Right cardiac atrium (tissue), 5 donors: ENCODE results near the gene C15orf40. TPM values are rescaled to one million over a fixed set of nuclear protein-coding genes. Genes with fewer than 3 reads are reported as not detected.
"Not testable (repeated sequence)": the region's sequence is repeated elsewhere in the genome, so short reads cannot be mapped to it uniquely, and the experiment has no call there.

Experiments used
- ATAC-seq, 2 donors: fragments of 200-7000 bp; cut with Tn5 transposase; one replicate each; pipeline versions ENCODE4 v1.8.0 to v1.9.1; 2020; ENCODE audit warnings: moderate library complexity in 2 of 2, mild to moderate bottlenecking in 1 of 2
- DNase-seq, 3 donors: peaks; one replicate each; pipeline ENCODE4 v3.0.0-alpha.2; 2020
- H3K27ac ChIP-seq: one replicate; pipeline ENCODE4 v1.5.1; 2013; ENCODE audit warnings: mild to moderate bottlenecking, low read length, control low read depth, moderate library complexity
- H3K27me3 ChIP-seq: one replicate; pipeline ENCODE4 v1.6.1; 2013; ENCODE audit not compliant: control insufficient read depth, insufficient read depth
- H3K4me1 ChIP-seq: one replicate; pipeline ENCODE4 v1.6.1; 2013; ENCODE audit warnings: low read length; ENCODE audit not compliant: control insufficient read depth, insufficient read depth
- H3K4me3 ChIP-seq: one replicate; pipeline ENCODE4 v1.5.1; 2013; ENCODE audit warnings: low read length, control low read depth
- H3K9me3 ChIP-seq: one replicate; pipeline ENCODE4 v1.6.1; 2013; ENCODE audit warnings: low read length; ENCODE audit not compliant: control insufficient read depth
- WGBS: extraction: QIAGEN DNeasy Blood & Tissue Kit; methylation state at CpG from one replicate; pipeline ENCODE4 v1.1.7; 2013; 5-methylcytosine and 5-hydroxymethylcytosine counted together
- intact Hi-C, 4 donors: fragments of 100-400 bp; cut with DNase I; formaldehyde crosslinking; loops; one replicate each; pipeline versions ENCODE4 v1.11.0 to v1.14.0; 2022 to 2023
- polyA plus RNA-seq: library from polyadenylated mRNA; stranded (reverse); fragments of 200-250 nt; gene quantifications from one replicate; pipeline ENCODE4 v1.2.3, GENCODE V29; 2013
- total RNA-seq, 4 donors: library from RNA; stranded (reverse); fragmentation: NEBNext Ultra II Directional; extraction: Animal tissue kit (Norgen Biotek cat#: 25700); gene quantifications; one replicate each; pipeline ENCODE4 v1.2.1, GENCODE V29; 2021
- donor health status: healthy with polysubstance abuse.
- donor health status: DM: no; HTN: yes; CAD: no.
- donor health status: DM: no; HTN: no; CAD: no.
- donor health status: DM: no; HTN: yes; CAD: no; lungs with severe emphysema.
- donor health status: DM: yes; HTN: yes; CAD: no.

C15orf40 gene
- total and polyA plus RNA-seq, 5 donors, result 11.0 to 16.0 (median 12.7) TPM

GRCh38 chr15:82939678-82940077, 71.8 kb downstream of the C15orf40 start:
- WGBS, result 93% methylated on average over 6 of the region's 6 CpGs
- H3K9me3 ChIP-seq, H3K27me3 ChIP-seq, DNase-seq, ATAC-seq, H3K27ac ChIP-seq, intact Hi-C loops, H3K4me3 ChIP-seq, H3K4me1 ChIP-seq: not testable (repeated sequence)

Other genes with a start within 250 kb of the C15orf40 start
- gene FSD2, start 205.6 kb downstream of the C15orf40 start, total RNA-seq, result 100 to 1,000 TPM in 3 of 4 donors, 10 to 100 TPM in 1; 49.4 to 117 (median 109) TPM
- gene FSD2, start 205.6 kb downstream of the C15orf40 start, polyA plus RNA-seq, result 39.1 TPM
- gene WHAMM, start 202.0 kb downstream of the C15orf40 start, total RNA-seq, result 1 to 10 TPM; 5.6 to 6.6 (median 5.9) TPM
- gene WHAMM, start 202.0 kb downstream of the C15orf40 start, polyA plus RNA-seq, result 3.2 TPM
- gene HOMER2, start 58.9 kb downstream of the C15orf40 start, total RNA-seq, result 10 to 100 TPM; 15.0 to 24.4 (median 19.1) TPM
- gene HOMER2, start 58.9 kb downstream of the C15orf40 start, polyA plus RNA-seq, result 12.1 TPM
- gene RAMAC, start 25.4 kb downstream of the C15orf40 start, total RNA-seq, result 10 to 100 TPM; 13.3 to 15.0 (median 13.6) TPM
- gene RAMAC, start 25.4 kb downstream of the C15orf40 start, polyA plus RNA-seq, result 16.4 TPM
- 100 to 1,000 TPM; 113 to 134 (median 128) TPM for gene BTBD1, start 55.6 kb upstream of the C15orf40 start, total RNA-seq
- gene BTBD1, start 55.6 kb upstream of the C15orf40 start, polyA plus RNA-seq, result 47.6 TPM
- 10 to 100 TPM; 14.8 to 20.9 (median 16.7) TPM for gene TM6SF1, start 96.0 kb upstream of the C15orf40 start, total RNA-seq
- 13.8 TPM for gene TM6SF1, start 96.0 kb upstream of the C15orf40 start, polyA plus RNA-seq
- gene HDGFL3, start 196.2 kb upstream of the C15orf40 start, total RNA-seq, result 10 to 100 TPM; 34.1 to 45.2 (median 36.4) TPM
- 17.0 TPM for gene HDGFL3, start 196.2 kb upstream of the C15orf40 start, polyA plus RNA-seq